Panc1 (cell line): ENCODE data around the gene ZIC2. TPM values are rescaled to one million over a fixed set of nuclear protein-coding genes. Genes with fewer than 3 reads are reported as not detected.

Experiments
- ATAC-seq: fragments of 200-7000 bp; cut with Tn5 transposase; 2 replicates; pipeline ENCODE4 v1.9.1; 2020; ENCODE audit warnings: mild to moderate bottlenecking, moderate library complexity
- BruUV-seq: library from RNA; stranded (reverse); fragments of 400-500 nt; replicated peaks from 2 replicates; lab custom pipeline; 2021; lab: Mats Ljungman, UMichigan
- CTCF ChIA-PET: fragments of 300-600 bp; sonication (Branson Sonifier 250); formaldehyde crosslinking; loops from one replicate; lab custom pipeline; 2022; ENCODE audit warnings: antibody characterized with exemption; lab: Charles Lee
- POLR2A ChIA-PET: fragments of 300-600 bp; sonication (Branson Sonifier 250); formaldehyde crosslinking; loops from one replicate; lab custom pipeline; 2022; ENCODE audit warnings: antibody characterized with exemption; lab: Charles Lee
- DNase-seq: peaks from one replicate; pipeline ENCODE4 v3.0.0-alpha.2; 2010; ENCODE audit warnings: low read depth, low spot score
- H3K27ac ChIP-seq: 2 replicates; pipeline ENCODE4 v1.5.1; 2011; ENCODE audit warnings: mild to moderate bottlenecking, low read length, inconsistent platforms
- H3K27me3 ChIP-seq: fragments of 200-500 bp; sonication (Bioruptor generic); 2 replicates; pipeline ENCODE4 v1.6.0; 2014; ENCODE audit warnings: low read length, inconsistent platforms; ENCODE audit not compliant: control insufficient read depth, insufficient read depth
- H3K36me3 ChIP-seq: fragments of 200-500 bp; sonication (Bioruptor generic); 2 replicates; pipeline ENCODE4 v1.5.1; 2014; ENCODE audit warnings: inconsistent platforms, mild to moderate bottlenecking, low read length, moderate library complexity; ENCODE audit not compliant: control insufficient read depth, insufficient read depth
- H3K4me1 ChIP-seq: 2 replicates; pipeline ENCODE4 v1.5.1; 2011; ENCODE audit warnings: inconsistent platforms, mild to moderate bottlenecking, low read length, moderate library complexity; ENCODE audit not compliant: control insufficient read depth, insufficient read depth
- H3K4me3 ChIP-seq, 2 experiments: 2 replicates each; pipeline ENCODE4 v1.5.1; 2011 to 2012; ENCODE audit warnings: low read depth in 2 of 2, low read length in 2 of 2, mild to moderate bottlenecking in 2 of 2, inconsistent platforms in 1 of 2, moderate library complexity in 1 of 2
- H3K9me3 ChIP-seq: fragments of 200-500 bp; sonication (Bioruptor generic); 2 replicates; pipeline ENCODE4 v1.5.1; 2014; ENCODE audit warnings: low read depth, mild to moderate bottlenecking, inconsistent platforms, low read length, moderate library complexity; ENCODE audit not compliant: control insufficient read depth, insufficient read depth
- CTCF ChIP-seq: fragments of 450-650 bp; IDR thresholded peaks from 2 replicates; pipeline ENCODE4 v1.5.1; 2017; ENCODE audit warnings: mild to moderate bottlenecking
- POLR2AphosphoS5 ChIP-seq: IDR thresholded peaks from 2 replicates; pipeline ENCODE4 v1.6.1; 2012; ENCODE audit warnings: mild to moderate bottlenecking, low read depth, low read length, moderate library complexity
- REST ChIP-seq, 2 experiments: IDR thresholded peaks; 2 replicates each; pipeline ENCODE4 v1.6.1; 2011 to 2012; ENCODE audit warnings: low read depth in 2 of 2, control low read depth in 1 of 2, low read length in 1 of 2, mild to moderate bottlenecking in 1 of 2, moderate library complexity in 1 of 2; ENCODE audit not compliant: insufficient read depth in 1 of 2
- SIN3A ChIP-seq: IDR thresholded peaks from 2 replicates; pipeline ENCODE4 v1.6.1; 2012; ENCODE audit warnings: low read depth, mild to moderate bottlenecking, low read length, moderate library complexity, borderline replicate concordance; ENCODE audit not compliant: insufficient read depth
- TCF7L2 ChIP-seq: IDR thresholded peaks from 2 replicates; pipeline ENCODE4 v1.6.1; 2011; ENCODE audit warnings: mild to moderate bottlenecking, low read depth, low read length, inconsistent platforms
- in situ Hi-C: cut with HindIII; loops from 2 replicates; pipeline ENCODE4 v1.10.0; 2016; ENCODE audit warnings: low sequenced_read_pairs, low pct_unique_long_range_greater_than_20kb
- intact Hi-C: fragments of 100-400 bp; cut with micrococcal nuclease; formaldehyde crosslinking; loops from one replicate; pipeline ENCODE4 v1.10.0; 2022; ENCODE audit not compliant: unreplicated experiment
- total RNA-seq: library from RNA; stranded (reverse); gene quantifications from one replicate; pipeline ENCODE4 v1.2.1, GENCODE V29; 2021; ENCODE audit not compliant: unreplicated experiment

The ZIC2 gene
- total RNA-seq, 1 experiment from 2014 or later, result 54.5 TPM

- ChIA-PET POLR2A (no interaction called here), CTCF (no interaction called here)
- no peaks in the 10 kb centered on the region for H3K27me3 ChIP-seq
- H3K4me1 ChIP-seq, result peaks cover 18% of the 10 kb centered on the region
- intact Hi-C loops (no loop called here), in situ Hi-C loops (no loop called here)
- H3K36me3 ChIP-seq, result no peaks in the 10 kb centered on the region
- DNase-seq (no peak), ATAC-seq (no peak)
- H3K9me3 ChIP-seq, result no peaks in the 10 kb centered on the region
- BruUV-seq, result no TSS peak
- peak overlapping the region; percentile 75; the same call in 1 of the 2 replicates for H3K27ac ChIP-seq
- H3K4me3 ChIP-seq, result no peak overlapping the region
- no peak for TF ChIP-seq TCF7L2
- TF ChIP-seq CTCF, result no peak
- no peak for TF ChIP-seq REST (IDR thresholded peaks at IDR 0.05; ENCODE audit: insufficient read depth in 1 of 2, low read depth in 2 of 2, low read length in 1 of 2)
- TF ChIP-seq POLR2AphosphoS5, result no peak
- TF ChIP-seq SIN3A, result no peak
Measured at GRCh38 chr13:99993660-99994637, 12.4 kb downstream of the ZIC2 start.

GRCh38 chr13:99994638-99995020 lies 13.0 kb downstream of the ZIC2 start:
- H3K36me3 ChIP-seq, result no peaks in the 10 kb centered on the region
- in situ Hi-C loops, result no loop called here
- H3K27me3 ChIP-seq, result no peaks in the 10 kb centered on the region
- intact Hi-C loops, result no loop called here
- POLR2A ChIA-PET, result no interaction called here
- CTCF ChIA-PET, result no interaction called here
- no TSS peak for BruUV-seq
- H3K9me3 ChIP-seq, result no peaks in the 10 kb centered on the region
- no peak for TF ChIP-seq CTCF
- no peak for TF ChIP-seq TCF7L2
- TF ChIP-seq POLR2AphosphoS5, result no peak
- H3K4me3 ChIP-seq, result no peak overlapping the region
- DNase-seq (no peak), ATAC-seq (no peak)
- H3K27ac ChIP-seq, result no peak overlapping the region
- H3K4me1 ChIP-seq, result peaks cover 18% of the 10 kb centered on the region
